NCI-H2081 (cell line): ENCODE data around the gene CLRN1.

ENCODE experiments used
- DNase-seq, 2 experiments: peaks; one replicate each; lab custom pipeline; 2025; lab: John Stamatoyannopoulos, UW

The CLRN1 gene

GRCh38 chr3:150975992-150976368, 3.5 kb upstream of the CLRN1 start:
- no peak for DNase-seq

DNA sequence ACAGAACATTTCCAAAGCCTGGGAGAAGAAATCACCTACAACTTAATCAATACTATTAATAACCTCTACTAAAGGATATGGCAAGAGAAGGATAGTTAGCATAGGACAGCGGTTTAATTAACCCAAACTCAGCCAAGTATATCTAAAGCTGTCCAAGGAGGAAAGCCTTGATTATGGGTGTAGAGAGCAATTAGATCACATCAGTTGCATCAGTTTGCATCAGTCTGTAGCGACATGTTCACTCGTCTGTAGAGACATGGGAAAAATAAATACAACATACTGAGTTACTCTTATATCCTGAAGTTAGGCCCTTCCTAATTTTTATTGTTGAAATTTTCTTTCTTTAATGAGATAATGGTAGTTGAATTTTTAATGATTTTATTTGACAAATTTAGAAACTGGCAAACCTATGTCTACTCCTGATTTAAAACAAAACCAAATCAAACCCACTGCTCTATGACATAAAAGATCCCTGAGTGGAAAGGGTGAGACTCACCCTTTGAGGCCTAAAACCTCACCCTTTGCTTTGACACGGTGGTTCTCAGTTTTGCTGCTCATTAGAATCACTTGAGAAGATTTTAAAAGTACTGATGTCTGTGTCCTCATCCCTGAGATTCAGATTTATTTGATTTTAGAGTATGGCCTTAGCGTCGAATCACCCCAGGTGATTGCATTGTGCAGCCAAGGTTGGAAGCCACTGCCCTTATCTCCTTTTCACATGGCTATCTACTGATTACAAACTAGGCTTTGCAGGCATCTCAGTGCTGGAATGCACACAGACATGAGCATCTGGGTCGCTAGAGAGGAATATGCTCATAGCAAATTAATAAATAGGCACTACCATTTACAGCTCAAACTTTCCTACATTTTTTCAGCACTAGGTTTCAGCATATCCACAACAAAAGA, 2.8 kb upstream of the CLRN1 start:
- DNase-seq = no peak

DNA sequence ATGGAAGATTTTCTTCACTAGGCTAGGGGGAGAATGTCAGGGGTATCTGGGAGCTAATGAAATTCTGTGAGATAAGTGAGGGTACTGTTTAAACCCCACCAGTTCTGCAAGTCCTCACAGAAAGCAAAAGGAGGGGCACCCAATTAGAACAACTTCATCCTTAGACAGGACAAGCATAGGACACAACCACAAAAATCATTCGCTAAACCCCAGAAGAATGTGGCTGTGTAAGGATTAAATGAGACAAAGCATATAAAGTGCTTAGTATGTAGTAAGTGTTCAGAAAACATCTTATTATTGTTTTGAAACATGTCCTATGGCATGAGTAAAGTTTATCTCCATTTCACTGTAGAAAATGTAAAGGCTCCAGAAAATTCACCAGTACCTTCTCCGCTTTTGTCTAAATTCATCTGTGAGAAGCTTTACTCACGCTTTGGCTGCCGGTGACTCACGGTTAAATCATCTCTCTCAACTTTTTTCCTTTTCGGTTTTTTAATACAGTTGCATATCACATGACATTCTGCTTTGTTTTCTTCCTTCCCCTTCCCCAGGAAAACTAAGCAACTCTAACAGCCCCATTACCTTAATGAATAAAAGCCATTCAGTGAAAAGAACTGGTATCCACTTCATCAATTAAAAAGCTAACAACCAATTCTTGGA, 1.7 kb downstream of the CLRN1 start:
- no peak for DNase-seq

GRCh38 chr3:150968341-150969035, 4.0 kb downstream of the CLRN1 start:
- DNase-seq = no peak

GRCh38 chr3:150965436-150965835, 7.1 kb downstream of the CLRN1 start:
- no peak for DNase-seq

DNA sequence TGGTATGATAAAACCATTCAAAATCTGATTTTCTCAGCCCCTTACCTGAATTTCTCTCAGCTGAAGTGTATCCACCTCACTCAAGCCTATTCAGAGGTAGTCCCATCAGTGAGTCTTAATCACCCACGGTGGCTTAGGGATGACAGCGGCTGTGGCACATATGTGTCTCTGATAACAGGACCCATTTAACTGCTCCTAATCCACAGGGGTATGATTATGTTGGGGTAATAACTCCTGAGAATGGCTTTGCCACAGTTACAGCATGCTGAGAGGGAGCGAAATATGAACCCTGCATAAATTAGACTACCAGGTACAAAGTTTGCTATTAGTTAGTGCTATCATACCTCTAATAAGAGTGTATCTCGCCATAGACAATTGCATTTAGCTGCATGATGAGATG, 10.6 kb downstream of the CLRN1 start:
- DNase-seq = no peak

DNA sequence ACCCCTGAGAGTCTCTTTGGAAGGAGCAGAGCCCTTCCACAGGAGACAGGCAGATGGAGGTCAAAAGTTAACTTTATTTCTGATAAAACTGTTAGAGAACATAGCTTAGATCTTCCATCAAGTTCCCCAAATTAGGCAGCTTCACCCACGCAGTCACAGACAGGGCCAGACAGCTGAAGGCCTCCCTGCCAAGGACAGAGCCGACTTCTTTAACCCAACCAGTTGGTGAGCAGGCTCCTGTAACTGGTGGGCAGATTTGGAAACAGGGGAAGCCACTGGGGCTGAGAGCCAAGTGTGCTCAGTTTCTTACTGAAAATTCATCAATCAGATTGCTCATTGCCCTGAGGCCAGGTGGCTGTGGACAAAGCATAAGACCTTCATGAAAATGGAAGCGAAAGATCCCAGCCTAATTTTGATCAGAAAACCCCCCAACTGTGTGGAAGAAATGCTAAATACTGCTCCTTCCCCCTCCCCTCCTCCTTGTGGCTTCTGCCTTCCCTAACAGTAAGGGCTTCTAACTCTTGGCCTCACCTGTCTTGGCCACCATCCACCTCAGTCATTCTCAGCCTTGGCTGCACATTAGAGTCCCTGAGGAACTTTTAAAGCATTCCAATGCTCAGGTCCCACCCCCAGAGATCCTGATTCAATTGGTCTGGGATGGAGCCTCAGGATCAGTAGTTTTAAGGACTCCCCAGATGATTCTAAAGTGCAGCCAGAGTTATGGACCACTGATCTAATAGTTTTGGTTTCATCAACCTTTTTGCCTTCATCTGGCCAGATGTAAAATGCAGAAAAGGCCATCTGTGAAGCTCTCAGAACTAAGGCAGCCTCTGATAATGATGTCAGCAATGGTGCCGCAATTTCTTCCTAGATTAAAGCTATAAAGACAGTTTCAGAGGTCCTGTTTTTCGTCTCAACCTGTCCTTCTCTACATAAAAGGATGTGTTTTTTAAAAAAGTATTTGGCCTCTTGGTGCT, 11.5 kb downstream of the CLRN1 start:
- no peak for DNase-seq

DNA sequence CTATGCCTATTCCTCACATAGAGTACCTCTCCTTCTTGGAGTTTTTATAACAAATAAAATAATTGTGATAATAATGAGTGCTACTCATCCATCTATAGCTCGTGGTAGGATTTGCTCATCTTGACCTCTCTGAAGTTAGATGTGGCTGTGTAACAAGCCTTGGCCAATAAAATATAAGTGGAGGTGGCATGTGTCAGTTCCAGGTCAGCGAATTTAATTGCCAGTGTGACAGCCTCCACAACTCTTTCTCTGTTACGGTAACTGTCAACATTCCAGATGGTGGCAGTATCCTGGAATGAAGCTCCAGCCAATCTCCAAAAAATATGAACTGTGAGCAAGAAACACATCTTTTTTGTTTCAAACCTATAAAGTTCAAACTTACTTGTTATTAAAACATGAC, 13.8 kb downstream of the CLRN1 start:
- DNase-seq = no peak

DNA sequence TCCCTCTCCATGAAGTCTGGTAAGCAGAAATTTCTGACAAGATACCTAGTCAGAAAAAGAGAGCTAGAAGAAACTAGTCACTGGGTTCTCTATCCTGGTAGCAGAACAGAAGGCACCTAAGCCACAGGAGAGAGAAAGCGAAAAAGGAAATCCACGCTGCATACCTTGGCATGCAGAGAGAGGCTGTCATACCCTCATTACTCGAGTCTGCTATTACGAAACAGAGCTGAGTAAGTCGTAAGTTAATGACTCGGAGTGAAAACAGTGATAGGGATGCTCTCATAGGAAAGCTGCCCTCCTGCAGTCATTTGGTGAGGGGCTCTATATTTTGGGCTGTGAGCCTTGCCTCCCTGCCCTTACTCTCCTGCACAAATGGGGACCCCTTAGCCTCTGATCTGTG, 16.2 kb downstream of the CLRN1 start:
- DNase-seq = no peak

GRCh38 chr3:150951923-150952322, 20.6 kb downstream of the CLRN1 start:
- DNase-seq = no peak

GRCh38 chr3:150945226-150946032, 27.1 kb downstream of the CLRN1 start:
- no peak for DNase-seq

DNA sequence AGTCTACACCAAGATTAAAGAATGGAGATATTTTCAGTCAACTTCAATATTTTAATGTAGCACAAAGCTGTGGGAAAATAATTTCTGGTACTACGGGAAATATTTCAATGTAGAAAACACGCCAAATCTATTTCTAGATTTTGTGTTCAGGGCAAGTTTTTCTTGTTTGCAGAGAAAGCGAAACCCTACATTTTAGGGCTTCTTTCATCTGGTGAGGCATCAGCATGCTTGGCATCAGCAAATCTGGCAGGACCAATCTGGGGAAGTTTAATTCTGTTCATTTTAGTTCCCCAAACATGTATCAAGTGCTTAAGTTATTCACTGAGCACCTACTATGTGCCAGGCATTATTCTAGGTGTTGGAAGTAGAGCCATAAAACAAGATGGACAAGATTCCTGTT, 30.3 kb downstream of the CLRN1 start:
- no peak for DNase-seq

DNA sequence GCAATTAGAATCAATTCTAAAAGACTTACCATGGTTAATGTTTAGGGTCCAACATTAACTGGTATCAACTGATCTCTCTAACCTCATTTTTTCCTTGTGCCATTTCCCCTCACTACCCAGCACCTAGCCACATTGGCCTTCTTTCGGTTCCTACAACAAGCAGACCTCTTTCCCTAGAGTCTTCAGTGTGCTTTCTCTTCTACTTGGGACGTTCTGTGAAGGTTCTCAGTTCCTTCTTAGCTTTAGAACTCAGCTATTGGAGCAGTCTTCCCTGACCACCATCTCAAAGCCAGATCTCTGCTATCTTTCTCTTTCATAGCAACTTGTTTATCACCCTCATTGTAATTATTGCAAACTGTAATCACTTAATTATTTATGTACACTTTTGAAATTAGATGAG, 35.8 kb downstream of the CLRN1 start:
- no peak for DNase-seq

GRCh38 chr3:150933473-150933995, 39.0 kb downstream of the CLRN1 start:
- DNase-seq = no peak

DNA sequence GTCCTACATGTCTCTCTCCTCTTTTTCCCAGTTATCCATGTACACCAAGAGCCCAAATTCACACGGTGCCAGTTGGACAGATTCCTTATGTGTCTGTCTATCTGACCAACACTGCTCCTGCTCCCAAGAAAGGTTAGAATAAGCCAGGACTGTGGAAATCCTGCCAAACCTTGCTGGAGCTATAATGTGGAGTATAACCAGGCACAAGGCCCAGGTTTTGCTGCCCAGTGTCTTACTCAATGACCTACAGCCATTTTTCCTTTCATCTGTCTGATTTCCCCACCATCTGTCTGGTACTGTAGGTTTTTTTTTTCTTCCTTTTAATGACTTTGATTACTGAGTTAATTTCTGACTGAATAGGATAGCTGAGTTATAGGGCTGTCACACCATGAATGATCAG, 40.8 kb downstream of the CLRN1 start:
- no peak for DNase-seq

DNA sequence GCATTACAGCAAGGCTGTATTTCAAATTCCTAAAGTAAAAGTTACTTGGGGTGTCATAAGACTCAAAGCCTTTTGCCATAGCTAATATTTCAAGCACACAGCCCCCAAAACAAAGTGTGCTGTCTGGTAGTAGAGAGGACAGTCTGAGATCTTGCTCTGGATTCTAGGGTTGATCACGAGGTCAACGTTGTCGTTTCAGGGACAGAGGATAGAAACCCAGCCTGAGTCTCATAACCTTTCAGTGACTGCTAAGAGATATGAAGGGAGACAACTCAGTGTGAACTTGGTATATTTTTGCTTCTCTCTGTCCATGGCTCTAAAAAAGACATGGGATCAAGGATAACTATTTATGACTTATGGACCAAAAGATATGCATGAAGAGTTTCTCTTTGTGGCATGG, 41.7 kb downstream of the CLRN1 start:
- DNase-seq = no peak

GRCh38 chr3:150928234-150928633, 44.3 kb downstream of the CLRN1 start:
- no peak for DNase-seq

GRCh38 chr3:150926328-150926727, 46.2 kb downstream of the CLRN1 start:
- DNase-seq = no peak

DNA sequence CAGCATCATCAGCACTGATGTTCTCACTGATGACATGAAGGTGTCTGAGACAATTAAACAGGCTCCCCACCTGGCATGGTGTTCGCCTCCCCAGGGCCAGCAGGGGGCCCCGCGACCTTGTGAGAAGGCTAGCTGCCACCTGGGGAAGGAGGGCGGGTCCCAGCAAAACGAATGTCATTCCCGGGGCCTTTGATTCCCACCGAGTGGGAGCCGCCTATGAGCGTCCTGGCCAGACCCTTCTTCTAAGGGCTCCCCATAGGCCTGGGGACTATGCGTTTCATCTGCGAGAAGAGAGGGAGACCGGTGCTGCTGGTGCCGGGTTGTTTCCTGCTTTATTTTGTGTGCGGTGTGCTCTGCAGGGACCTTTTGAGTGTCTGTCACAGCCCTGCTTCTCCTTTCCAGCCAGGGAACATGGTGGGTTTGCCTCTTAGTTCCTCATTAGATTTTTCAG, 46.8 kb downstream of the CLRN1 start:
- DNase-seq = peak; percentile 77 to 78

DNA sequence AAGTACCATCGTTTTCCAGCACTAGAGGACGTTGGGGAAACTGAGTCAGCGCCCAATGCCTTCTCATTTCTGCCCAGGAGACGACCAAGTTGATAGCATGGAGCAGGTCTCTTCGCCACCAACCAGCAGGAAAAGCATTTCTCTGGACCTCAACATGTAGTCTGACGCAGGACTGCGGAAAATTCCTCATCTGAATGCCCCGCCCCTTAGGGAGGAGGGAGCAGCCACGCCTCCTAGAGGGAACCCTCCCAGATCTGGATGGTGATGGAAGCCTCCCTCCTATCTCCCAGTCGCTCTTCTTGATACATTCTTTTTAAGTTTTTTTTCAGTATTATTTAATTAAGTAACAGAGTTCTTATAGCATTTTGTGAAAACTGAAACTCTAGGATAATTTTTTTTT, 49.9 kb downstream of the CLRN1 start:
- DNase-seq = no peak

DNA sequence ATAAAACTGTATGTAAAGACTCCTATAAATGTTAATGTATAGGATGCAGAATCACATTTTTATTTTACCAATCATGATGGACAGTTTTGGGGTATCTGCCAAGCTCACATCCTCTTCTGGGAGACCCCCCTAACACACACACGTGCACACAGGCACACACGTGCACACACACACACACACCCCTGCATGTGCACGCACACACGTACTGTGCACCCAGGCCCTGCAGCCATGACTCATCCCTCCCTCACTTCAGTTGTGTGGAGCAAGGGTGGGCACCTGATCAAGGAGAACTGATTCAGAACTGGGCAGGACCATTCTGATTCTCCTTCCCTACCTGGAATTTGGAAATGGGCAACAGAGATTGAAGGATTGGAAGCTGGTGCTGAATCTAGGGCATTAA, 51.3 kb downstream of the CLRN1 start:
- no peak for DNase-seq
